Fibroblast of the aortic adventitia (primary cell): ENCODE measurements around the gene UBALD2. TPM values are rescaled to one million over a fixed set of nuclear protein-coding genes. Genes with fewer than 3 reads are reported as not detected.

Experiments
- DNase-seq: peaks from one replicate; pipeline ENCODE4 v3.0.0-alpha.2; 2010; ENCODE audit warnings: low read depth
- H3K4me3 ChIP-seq: 2 replicates; pipeline ENCODE4 v1.5.1; 2011; ENCODE audit warnings: low read depth, mild to moderate bottlenecking, control low read depth, low read length, moderate library complexity
- CTCF ChIP-seq: IDR thresholded peaks from 2 replicates; pipeline ENCODE4 v1.5.1; 2011; ENCODE audit warnings: mild to moderate bottlenecking, low read length, control low read depth, inconsistent platforms; ENCODE audit not compliant: insufficient read depth
- total RNA-seq: library from RNA; depleted of rRNA; stranded (reverse); fragments of >200 nt; gene quantifications from 2 replicates; pipeline ENCODE4 v1.2.3, GENCODE V29; 2012; ENCODE audit warnings: low replicate concordance

Gene UBALD2
- total RNA-seq, 1 donor: 3.7 TPM

- TF ChIP-seq CTCF: no peak
- no peak for DNase-seq
- no peak overlapping the region for H3K4me3 ChIP-seq
Measured at GRCh38 chr17:76233588-76234353, 31.4 kb upstream of the UBALD2 start.

- H3K4me3 ChIP-seq: no peak overlapping the region
- no peak for DNase-seq
- TF ChIP-seq CTCF: no peak
Measured at GRCh38 chr17:76234354-76234679, 30.8 kb upstream of the UBALD2 start.

- DNase-seq: no peak
- no peak for TF ChIP-seq CTCF
- H3K4me3 ChIP-seq: no peak overlapping the region
Measured at GRCh38 chr17:76235883-76236282, 29.3 kb upstream of the UBALD2 start.

- no peak overlapping the region for H3K4me3 ChIP-seq
- no peak for TF ChIP-seq CTCF
- no peak for DNase-seq
Measured at GRCh38 chr17:76236603-76237002, 28.5 kb upstream of the UBALD2 start.

GRCh38 chr17:76237859-76238313 lies 27.3 kb upstream of the UBALD2 start:
- TF ChIP-seq CTCF: no peak
- no peak for DNase-seq
- H3K4me3 ChIP-seq: no peak overlapping the region

GRCh38 chr17:76238847-76239537 lies 26.2 kb upstream of the UBALD2 start:
- DNase-seq: no peak
- no peak for TF ChIP-seq CTCF
- H3K4me3 ChIP-seq: no peak overlapping the region
